ENCODE measurements around the gene HOXD1.
A peak's percentile ranks its signal among the peaks of the same experiment; 100 is the strongest.

HOXD1 gene

DNA sequence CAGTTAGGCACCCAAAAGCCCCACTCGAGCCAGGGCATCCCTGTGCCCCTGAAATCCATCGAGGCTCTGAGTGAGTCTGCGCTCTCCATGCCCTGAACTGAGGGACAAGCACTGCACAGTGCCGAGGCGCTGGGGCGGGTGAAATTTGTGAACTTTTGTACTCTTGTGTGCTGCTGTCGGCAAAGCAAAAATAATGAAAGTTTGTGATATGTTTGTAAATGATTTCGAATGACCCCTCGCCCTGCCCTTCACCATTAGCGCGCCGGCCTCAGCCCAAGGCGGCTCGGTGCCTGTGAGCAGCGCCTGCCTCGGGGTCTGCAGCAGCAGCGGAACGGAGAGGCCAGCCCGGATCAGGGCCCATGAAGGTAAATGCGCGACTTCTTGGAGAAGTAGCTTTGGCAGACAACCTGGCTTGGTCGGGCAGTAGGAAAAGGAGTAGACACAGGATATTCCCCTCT is 39.0 kb upstream of the HOXD1 start:
- Mint-ChIP-seq H3K4me3 (no peak overlapping the region), H3K9me3 (no peaks in the 10 kb centered on the region), H3K36me3 (ENCODE audit: low read depth) (no peaks in the 10 kb centered on the region), H3K27me3 (ENCODE audit: low read depth) (peaks cover 90% of the 10 kb centered on the region), H3K4me1 (ENCODE audit: low read depth) (no peaks in the 10 kb centered on the region), H3K27ac (no peak overlapping the region)
- no peak for DNase-seq (ENCODE audit: low spot score)

DNA sequence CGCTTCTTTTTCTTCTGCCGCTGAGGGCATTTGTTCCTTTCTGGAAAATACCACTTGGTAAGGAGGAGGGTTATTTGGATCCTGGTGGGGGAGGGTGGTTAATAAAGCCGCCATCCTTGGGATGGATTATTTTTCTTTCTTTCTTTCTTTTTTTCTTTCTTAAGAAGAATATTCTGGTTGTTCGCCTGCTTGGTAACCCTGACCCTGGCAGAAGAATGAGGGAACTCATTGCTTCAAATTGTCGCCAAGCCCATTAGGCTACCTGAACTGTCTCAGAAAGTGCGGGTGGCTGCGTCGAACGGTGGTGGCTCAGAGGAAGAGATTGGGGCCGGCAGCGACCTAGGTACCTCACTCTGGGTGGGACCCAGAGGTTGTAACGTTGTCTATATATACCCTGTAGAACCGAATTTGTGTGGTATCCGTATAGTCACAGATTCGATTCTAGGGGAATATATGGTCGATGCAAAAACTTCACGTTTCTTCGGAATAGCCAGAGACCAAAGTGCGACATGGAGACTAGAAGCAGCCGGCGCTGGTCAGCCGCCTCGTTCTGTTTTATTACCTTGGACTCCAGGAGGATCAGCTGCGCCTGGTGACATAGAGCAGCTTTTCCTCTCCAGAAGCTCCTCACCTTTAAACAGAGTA is 38.4 kb upstream of the HOXD1 start:
- DNase-seq (ENCODE audit: low spot score), result no peak
- no peak overlapping the region for H3K4me3 Mint-ChIP-seq
- no peak overlapping the region for H3K27ac Mint-ChIP-seq
- H3K9me3 Mint-ChIP-seq, result no peaks in the 10 kb centered on the region
- no peaks in the 10 kb centered on the region for H3K36me3 Mint-ChIP-seq (ENCODE audit: low read depth)
- H3K4me1 Mint-ChIP-seq (ENCODE audit: low read depth), result no peaks in the 10 kb centered on the region
- peaks cover 90% of the 10 kb centered on the region for H3K27me3 Mint-ChIP-seq (ENCODE audit: low read depth)

DNA sequence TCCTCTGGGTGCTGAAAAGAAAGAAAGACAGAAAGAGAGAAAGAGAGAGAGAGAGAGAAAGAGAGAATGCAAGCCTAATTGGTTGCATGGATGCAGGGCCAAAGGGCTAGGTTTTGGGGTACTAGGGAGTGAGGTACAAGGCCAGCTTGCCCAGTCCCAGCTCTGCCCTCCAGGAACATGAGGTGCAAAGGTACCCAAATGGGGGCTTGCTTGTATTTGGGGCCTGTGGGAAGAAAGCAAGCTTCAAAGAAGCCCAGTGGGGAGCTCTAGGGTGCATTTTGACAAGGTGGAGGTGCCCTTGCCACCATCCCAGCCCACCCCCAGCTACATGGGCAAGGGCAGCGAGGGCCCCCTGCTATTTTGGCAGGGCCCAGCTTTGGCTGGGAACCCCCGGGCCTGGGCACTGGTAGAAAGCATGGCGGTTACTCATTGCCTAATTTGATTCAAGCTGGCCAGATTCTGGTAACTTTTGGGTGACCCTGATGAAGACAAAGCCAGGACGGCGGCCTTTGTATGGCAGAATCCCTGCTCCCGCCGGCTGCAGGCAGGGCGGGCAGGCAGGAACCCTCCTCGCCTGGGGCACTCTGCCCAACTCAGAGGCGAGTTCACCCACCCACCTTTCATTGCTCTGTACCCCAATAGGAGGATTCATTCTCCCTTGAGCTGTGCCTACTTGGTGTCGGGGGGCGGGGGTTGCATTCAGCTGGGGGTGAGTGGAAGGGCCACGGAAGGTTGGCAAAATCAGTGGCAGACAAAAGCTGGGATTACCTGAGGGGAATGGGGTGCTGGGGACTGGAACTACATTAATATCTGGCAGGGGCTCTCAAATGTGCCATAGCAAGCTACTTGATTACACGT is 37.7 kb upstream of the HOXD1 start:
- Mint-ChIP-seq H3K27me3 (ENCODE audit: low read depth) (peaks cover 90% of the 10 kb centered on the region), H3K27ac (no peak overlapping the region), H3K9me3 (no peaks in the 10 kb centered on the region), H3K4me1 (ENCODE audit: low read depth) (no peaks in the 10 kb centered on the region), H3K4me3 (no peak overlapping the region), H3K36me3 (ENCODE audit: low read depth) (no peaks in the 10 kb centered on the region)
- DNase-seq (ENCODE audit: low spot score), result no peak

DNA sequence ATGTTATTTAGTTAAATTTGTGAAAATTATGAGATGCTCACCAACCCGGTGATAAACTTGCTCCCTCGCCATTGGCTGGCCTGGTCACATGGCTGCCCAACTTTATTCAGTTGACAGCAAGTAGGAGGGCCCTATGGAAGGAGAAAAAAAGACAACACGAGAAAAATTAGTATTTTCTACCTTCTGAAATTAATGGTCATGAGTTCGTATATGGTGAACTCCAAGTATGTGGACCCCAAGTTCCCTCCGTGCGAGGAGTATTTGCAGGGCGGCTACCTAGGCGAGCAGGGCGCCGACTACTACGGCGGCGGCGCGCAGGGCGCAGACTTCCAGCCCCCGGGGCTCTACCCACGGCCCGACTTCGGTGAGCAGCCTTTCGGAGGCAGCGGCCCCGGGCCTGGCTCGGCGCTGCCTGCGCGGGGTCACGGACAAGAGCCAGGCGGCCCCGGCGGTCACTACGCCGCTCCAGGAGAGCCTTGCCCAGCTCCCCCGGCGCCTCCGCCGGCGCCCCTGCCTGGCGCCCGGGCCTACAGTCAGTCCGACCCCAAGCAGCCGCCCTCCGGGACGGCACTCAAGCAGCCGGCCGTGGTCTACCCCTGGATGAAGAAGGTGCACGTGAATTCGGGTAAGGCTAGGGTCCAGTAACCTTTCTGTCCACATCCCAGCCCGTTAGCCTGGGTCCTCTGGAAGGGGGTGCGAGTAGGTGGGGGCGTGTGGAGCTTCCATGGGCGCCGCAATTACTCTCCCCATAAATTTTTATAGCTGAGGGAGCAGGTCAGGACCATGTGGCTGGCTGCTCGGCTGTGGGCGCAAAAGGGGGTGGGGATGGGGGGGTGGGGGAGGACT is 36.8 kb upstream of the HOXD1 start, which contains the start of gene HOXD4:
Gene HOXD4, plus strand, starts transcription at position 109 of the 846 bp plus-strand sequence. Its CDS starts 84 bp downstream, at position 193.
- no peaks in the 10 kb centered on the region for H3K4me1 Mint-ChIP-seq (ENCODE audit: low read depth)
- no peaks in the 10 kb centered on the region for H3K36me3 Mint-ChIP-seq (ENCODE audit: low read depth)
- H3K27me3 Mint-ChIP-seq (ENCODE audit: low read depth), result peaks cover 90% of the 10 kb centered on the region
- no peak within 1 kb of the TSS for H3K27ac Mint-ChIP-seq
- H3K4me3 Mint-ChIP-seq, result no peak within 1 kb of the TSS
- no peak for DNase-seq (ENCODE audit: low spot score)
- H3K9me3 Mint-ChIP-seq, result no peaks in the 10 kb centered on the region

DNA sequence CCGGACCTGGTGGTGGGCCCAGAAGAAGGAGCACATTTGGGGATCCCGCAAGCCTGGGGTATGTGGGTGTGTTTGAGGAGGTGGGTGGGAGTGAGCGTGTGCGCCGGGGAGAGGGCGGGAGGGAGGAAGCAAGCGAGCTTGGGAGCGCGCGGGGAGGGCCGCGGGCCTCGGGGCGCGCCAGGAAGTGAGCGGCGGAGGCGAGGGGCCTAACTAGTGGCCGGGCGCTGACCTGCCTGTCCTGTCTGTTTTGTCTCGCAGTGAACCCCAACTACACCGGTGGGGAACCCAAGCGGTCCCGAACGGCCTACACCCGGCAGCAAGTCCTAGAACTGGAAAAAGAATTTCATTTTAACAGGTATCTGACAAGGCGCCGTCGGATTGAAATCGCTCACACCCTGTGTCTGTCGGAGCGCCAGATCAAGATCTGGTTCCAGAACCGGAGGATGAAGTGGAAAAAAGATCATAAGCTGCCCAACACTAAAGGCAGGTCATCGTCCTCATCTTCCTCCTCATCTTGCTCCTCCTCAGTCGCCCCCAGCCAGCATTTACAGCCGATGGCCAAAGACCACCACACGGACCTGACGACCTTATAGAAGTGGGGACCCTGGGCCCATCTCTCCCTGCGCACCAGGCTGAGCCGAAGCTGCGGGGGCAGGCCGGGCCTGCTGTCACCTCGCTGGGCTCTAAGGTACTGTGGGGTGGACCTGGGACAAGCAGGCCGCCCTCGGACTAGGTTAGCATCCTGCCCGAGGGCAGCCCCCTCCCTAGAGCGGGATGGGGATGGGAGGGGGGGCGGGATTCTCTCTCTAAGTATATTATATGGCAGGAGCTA is 35.9 kb upstream of the HOXD1 start:
- H3K27me3 Mint-ChIP-seq (ENCODE audit: low read depth), result peaks cover 86% of the 10 kb centered on the region
- H3K36me3 Mint-ChIP-seq (ENCODE audit: low read depth), result no peaks in the 10 kb centered on the region
- DNase-seq (ENCODE audit: low spot score), result no peak
- H3K9me3 Mint-ChIP-seq, result no peaks in the 10 kb centered on the region
- H3K4me3 Mint-ChIP-seq, result no peak overlapping the region
- H3K27ac Mint-ChIP-seq, result no peak overlapping the region
- no peaks in the 10 kb centered on the region for H3K4me1 Mint-ChIP-seq (ENCODE audit: low read depth)

DNA sequence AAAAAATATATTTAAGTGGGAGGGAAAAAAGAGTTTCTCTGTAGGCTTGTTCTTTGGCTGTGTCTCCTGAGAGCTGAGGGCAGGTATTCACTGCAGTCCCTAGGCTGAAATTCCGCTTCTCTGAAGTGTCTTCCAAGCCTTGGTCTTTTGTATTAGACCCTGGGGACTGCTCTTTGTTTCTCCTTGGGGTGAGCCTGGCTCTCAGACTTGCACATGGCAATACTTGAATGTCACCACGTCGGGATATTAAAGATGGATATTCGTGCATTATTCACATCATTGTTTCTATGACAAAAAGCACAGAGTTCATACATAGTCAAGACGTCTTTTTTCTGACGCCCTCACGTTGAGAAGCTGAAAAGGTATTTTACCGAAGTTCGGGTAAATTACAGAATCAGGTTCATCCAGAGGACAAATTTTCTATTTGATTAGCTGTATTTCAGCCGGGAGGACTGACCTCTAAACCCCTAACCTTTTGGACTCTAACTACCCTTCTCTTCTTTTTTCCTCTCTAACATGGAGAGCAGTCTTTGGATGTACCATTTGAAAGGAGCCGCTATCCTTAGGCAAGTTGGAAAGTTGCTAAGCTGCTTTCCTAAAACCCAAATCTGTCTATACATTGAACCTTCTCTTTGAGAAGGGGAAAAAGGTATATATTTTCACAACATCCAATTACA is 33.8 kb upstream of the HOXD1 start:
- Mint-ChIP-seq H3K27me3 (ENCODE audit: low read depth) (peaks cover 84% of the 10 kb centered on the region), H3K36me3 (ENCODE audit: low read depth) (peaks cover 2% of the 10 kb centered on the region), H3K27ac (no peak overlapping the region), H3K4me1 (ENCODE audit: low read depth) (no peaks in the 10 kb centered on the region), H3K9me3 (no peaks in the 10 kb centered on the region), H3K4me3 (no peak overlapping the region)
- DNase-seq (ENCODE audit: low spot score), result no peak

DNA sequence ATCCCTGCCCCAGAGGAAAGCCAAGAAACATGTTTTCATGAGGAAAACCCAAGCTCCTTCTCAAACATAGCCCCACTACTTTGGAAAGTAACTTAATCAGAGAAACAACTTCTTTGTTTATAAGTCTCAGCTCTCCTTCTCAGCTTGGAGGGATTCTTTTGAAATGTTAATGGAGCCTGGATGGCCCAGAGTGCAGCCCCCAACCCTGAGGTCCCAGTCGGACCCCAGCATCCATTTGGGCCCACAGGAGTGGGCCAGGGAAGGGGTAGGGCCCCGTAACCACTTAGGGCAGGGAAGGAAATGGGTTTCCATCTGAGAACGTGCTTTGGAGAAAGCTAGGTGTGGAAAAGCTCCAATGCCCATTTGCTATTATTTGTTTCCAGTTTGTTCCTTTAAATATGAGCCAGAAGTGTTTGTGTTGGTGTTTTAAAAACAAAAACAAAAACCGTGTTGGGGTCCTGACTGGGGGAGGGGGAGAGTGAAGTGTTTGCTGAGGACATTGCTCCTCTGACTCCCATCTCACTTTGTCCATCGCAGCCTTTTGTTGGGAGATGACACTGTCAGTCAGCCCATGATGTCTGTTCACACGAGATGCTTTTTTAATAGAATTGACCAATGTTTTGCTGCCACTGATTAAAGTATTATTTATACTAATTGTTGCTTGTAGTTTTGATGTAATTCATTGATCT is 33.0 kb upstream of the HOXD1 start:
- H3K27ac Mint-ChIP-seq, result no peak overlapping the region
- no peak overlapping the region for H3K4me3 Mint-ChIP-seq
- no peak for DNase-seq (ENCODE audit: low spot score)
- H3K4me1 Mint-ChIP-seq (ENCODE audit: low read depth), result no peaks in the 10 kb centered on the region
- peaks cover 82% of the 10 kb centered on the region for H3K27me3 Mint-ChIP-seq (ENCODE audit: low read depth)
- no peaks in the 10 kb centered on the region for H3K9me3 Mint-ChIP-seq
- H3K36me3 Mint-ChIP-seq (ENCODE audit: low read depth), result peaks cover 2% of the 10 kb centered on the region

DNA sequence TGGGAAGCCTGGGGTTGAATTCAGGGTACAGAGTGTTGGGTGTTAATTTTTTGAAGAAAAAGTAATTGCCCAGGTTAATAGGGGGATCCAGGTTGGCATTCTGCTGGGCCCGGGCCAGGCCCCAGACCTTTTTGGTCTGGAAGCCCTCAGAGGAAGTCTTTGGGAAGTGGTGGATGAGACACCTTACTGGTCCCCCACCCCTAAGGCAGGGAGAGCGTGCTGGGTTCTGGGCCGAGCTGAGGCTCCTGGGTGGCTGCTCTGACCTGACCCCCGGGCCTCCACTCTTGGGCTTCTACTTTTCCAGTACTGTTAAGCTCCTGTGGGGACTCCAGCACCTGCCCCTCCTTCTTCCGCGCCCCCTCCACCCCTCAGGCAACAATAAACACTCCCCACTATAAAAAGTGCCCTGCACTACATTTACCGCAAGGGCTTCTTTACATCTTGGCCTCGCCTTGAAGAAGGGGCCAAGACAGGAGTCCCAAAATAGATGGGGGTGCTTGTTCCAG is 32.1 kb upstream of the HOXD1 start:
- H3K4me1 Mint-ChIP-seq (ENCODE audit: low read depth), result no peaks in the 10 kb centered on the region
- H3K27ac Mint-ChIP-seq, result no peak overlapping the region
- no peaks in the 10 kb centered on the region for H3K9me3 Mint-ChIP-seq
- H3K36me3 Mint-ChIP-seq (ENCODE audit: low read depth), result peaks cover 2% of the 10 kb centered on the region
- no peak for DNase-seq (ENCODE audit: low spot score)
- peaks cover 81% of the 10 kb centered on the region for H3K27me3 Mint-ChIP-seq (ENCODE audit: low read depth)
- H3K4me3 Mint-ChIP-seq, result no peak overlapping the region

DNA sequence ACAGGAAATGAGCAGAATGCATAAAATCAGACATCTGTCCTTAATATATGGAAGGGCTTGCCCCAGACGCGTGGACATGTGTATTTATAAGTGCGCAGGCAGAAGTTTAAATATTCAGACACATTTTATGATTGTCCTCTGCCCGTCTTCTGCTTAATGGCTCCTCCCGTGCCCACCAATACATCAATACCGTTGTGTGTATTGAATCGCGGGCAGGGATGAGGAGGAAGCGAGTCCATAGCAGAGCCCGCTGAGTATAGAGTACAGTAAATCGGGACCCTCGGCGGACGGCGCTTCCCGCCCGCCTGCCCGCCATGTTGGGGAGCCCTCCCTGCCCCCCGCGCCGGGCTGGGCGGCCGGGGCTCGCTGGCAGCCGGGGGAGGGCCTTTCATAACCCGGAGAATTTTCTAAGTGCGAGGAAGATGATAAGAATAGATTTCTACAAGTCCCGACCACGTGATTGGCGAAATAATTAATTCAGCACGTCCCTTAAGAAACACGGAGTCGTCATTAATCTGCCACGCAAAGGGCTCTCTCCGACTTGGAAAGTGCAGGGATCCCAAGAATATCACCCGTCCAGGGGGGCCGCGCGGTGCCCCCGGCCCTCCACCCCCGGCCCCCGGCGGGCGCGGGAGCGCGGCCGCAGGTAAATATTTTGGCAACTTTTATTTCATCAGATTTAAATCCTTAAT is 31.5 kb upstream of the HOXD1 start, which contains the start of gene HOXD3:
Gene HOXD3, plus strand, starts transcription at position 501 of the 692 bp plus-strand sequence. CDS start 11,808 bp downstream, outside the sequence.
- Mint-ChIP-seq H3K4me1 (ENCODE audit: low read depth) (no peaks in the 10 kb centered on the region), H3K27me3 (ENCODE audit: low read depth) (peaks cover 83% of the 10 kb centered on the region), H3K36me3 (ENCODE audit: low read depth) (peaks cover 2% of the 10 kb centered on the region), H3K9me3 (no peaks in the 10 kb centered on the region), H3K4me3 (no peak within 1 kb of the TSS), H3K27ac (peak within 1 kb of the TSS; percentile 76)
- DNase-seq (ENCODE audit: low spot score), result no peak

DNA sequence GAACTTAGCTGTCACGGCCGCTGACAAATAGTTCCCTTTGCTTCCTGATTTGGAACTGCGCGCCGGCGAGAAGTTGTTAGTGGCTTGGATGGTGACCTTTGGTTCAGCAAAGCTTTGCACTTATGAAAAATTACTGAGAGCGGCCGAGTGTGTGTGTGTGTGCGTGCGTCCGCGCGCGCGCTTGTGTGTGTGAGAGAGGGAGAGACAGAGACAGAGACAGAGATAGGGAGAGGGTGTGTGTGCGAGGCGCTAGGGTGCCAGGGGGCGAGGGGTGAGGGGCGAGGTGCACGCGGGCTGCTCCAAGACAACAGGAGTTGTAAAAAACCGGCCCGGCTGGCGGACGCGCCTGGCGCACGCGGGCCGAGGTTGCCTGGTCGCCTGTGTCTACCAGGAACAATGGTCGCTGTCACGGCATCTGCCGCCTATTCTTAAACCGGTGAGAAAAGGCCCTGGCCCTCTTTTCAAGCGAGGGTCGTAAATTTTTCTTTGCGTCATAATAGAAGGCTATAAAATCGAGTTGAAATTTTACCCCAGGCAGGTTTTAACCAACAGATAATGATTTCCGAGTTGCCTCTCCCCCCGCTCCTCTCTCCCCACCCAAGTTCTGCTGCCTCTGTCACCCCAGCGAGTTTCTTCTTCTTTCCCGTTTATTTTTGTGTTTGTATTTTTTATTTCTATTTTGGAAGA is 30.8 kb upstream of the HOXD1 start:
- peaks cover 2% of the 10 kb centered on the region for H3K36me3 Mint-ChIP-seq (ENCODE audit: low read depth)
- H3K27me3 Mint-ChIP-seq (ENCODE audit: low read depth), result peaks cover 84% of the 10 kb centered on the region
- no peaks in the 10 kb centered on the region for H3K9me3 Mint-ChIP-seq
- H3K27ac Mint-ChIP-seq, result peak overlapping the region; percentile 76
- no peak for DNase-seq (ENCODE audit: low spot score)
- H3K4me3 Mint-ChIP-seq, result no peak overlapping the region
- no peaks in the 10 kb centered on the region for H3K4me1 Mint-ChIP-seq (ENCODE audit: low read depth)

DNA sequence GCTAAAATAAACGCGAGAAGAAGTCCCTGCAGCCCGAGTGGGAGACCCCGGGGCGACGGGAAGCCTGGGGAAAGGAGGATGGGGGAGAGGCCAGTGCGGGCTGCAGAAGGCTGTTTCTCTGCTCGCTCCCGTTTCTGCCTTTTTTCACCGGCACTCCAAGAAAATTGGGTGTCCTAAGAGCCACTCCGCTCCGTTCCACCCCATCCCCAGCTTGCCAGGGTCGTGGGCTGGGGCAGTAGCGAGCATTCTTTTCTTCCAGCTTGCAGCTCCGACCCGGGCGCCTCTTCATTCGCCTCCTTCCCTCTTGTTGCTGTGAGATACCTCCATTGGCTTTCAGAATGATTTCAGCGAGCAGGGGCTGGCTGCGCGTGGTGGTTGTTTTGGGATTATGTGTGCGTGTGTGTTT is 30.3 kb upstream of the HOXD1 start:
- no peak overlapping the region for H3K4me3 Mint-ChIP-seq
- H3K4me1 Mint-ChIP-seq (ENCODE audit: low read depth), result no peaks in the 10 kb centered on the region
- peak overlapping the region; percentile 52 for H3K27ac Mint-ChIP-seq
- no peak for DNase-seq (ENCODE audit: low spot score)
- H3K9me3 Mint-ChIP-seq, result no peaks in the 10 kb centered on the region
- peaks cover 84% of the 10 kb centered on the region for H3K27me3 Mint-ChIP-seq (ENCODE audit: low read depth)
- H3K36me3 Mint-ChIP-seq (ENCODE audit: low read depth), result peaks cover 2% of the 10 kb centered on the region
